ENCODE results near the gene ZNF423. TPM values are rescaled to one million over a fixed set of nuclear protein-coding genes. Genes with fewer than 3 reads are reported as not detected.

The ZNF423 gene
- polyA plus RNA-seq, 1 of the 3 experiments (the other 2 are of a cell fraction): 1.2 TPM

GRCh38 chr16:49712542-49712941, 143.4 kb downstream of the ZNF423 start:
- TF ChIP-seq SIN3A (IDR thresholded peaks at IDR 0.05; ENCODE audit: borderline replicate concordance, low read depth, low read length) (no peak), USF1 (IDR thresholded peaks at IDR 0.05; ENCODE audit: borderline replicate concordance, low read depth) (no peak), EZH2phosphoT487 (IDR thresholded peaks at IDR 0.05; ENCODE audit: borderline replicate concordance, low read depth) (no peak), JUND (IDR thresholded peaks at IDR 0.05) (no peak), GABPA (IDR thresholded peaks at IDR 0.05; ENCODE audit: low read depth) (no peak), ELF1 (IDR thresholded peaks at IDR 0.05) (no peak), NRF1 (IDR thresholded peaks at IDR 0.05; ENCODE audit: low read depth, low read length) (no peak), RFX5 (IDR thresholded peaks at IDR 0.05; ENCODE audit: low read length) (no peak), CTCF (IDR thresholded peaks at IDR 0.05) (no peak), USF2 (IDR thresholded peaks at IDR 0.05; ENCODE audit: borderline replicate concordance, low read depth, low read length) (no peak), TAF1 (IDR thresholded peaks at IDR 0.05; ENCODE audit: borderline replicate concordance, low read depth, low read length) (no peak), TCF12 (IDR thresholded peaks at IDR 0.05) (no peak)
- Histone ChIP-seq H3K79me2 (ENCODE audit: insufficient read depth) (no peaks in the 10 kb centered on the region), H3K9me3 (no peaks in the 10 kb centered on the region), H2AFZ (ENCODE audit: low read depth) (no peak overlapping the region), H4K20me1 (ENCODE audit: insufficient read depth) (no peaks in the 10 kb centered on the region), H3K9me2 (no peaks in the 10 kb centered on the region), H3F3A (replicated peaks; ENCODE audit: insufficient read depth) (no peaks in the 10 kb centered on the region), H3K9ac (no peak overlapping the region), H3K4me2 (no peak overlapping the region), H3K27me3 (ENCODE audit: insufficient read depth) (no peaks in the 10 kb centered on the region), H3K4me3 (ENCODE audit: low read depth in 2 of 2, low read length in 1 of 2) (no peak overlapping the region), H3K36me3 (replicated peaks in 1 of 2; ENCODE audit: control insufficient read depth in 1 of 2, insufficient read depth in 2 of 2, low read length in 1 of 2) (no peaks in the 10 kb centered on the region), H3K27ac (ENCODE audit: low read depth in 2 of 2, low read length in 1 of 2) (no peak overlapping the region), H3K4me1 (ENCODE audit: control insufficient read depth in 1 of 2, insufficient read depth in 2 of 2, low read depth in 1 of 2, low read length in 1 of 2) (peaks cover 0 to 13% of the 10 kb centered on the region in 2 experiments; a peak in 1 of 4 replicates)
- DNase-seq: no peak
- POLR2A ChIA-PET: no interaction called here
- CTCF ChIA-PET: no interaction called here
- WGBS (ENCODE audit: low lambda C conversion rate): 70% methylated on average over 16 of the region's 16 CpGs

- H3K36me3 ChIP-seq (replicated peaks in 1 of 2; ENCODE audit: control insufficient read depth in 1 of 2, insufficient read depth in 2 of 2, low read length in 1 of 2): no peaks in the 10 kb centered on the region
- no peak overlapping the region for H2AFZ ChIP-seq (ENCODE audit: low read depth)
- no peaks in the 10 kb centered on the region for H3K9me3 ChIP-seq
- H3K27me3 ChIP-seq (ENCODE audit: insufficient read depth): no peaks in the 10 kb centered on the region
- no peaks in the 10 kb centered on the region for H3F3A ChIP-seq (replicated peaks; ENCODE audit: insufficient read depth)
- no peak for DNase-seq
- H3K27ac ChIP-seq (ENCODE audit: low read depth in 2 of 2, low read length in 1 of 2): no peak overlapping the region
- POLR2A ChIA-PET: no interaction called here
- H3K9me2 ChIP-seq: no peaks in the 10 kb centered on the region
- no peak overlapping the region for H3K9ac ChIP-seq
- TF ChIP-seq RAD21 (IDR thresholded peaks at IDR 0.05; ENCODE audit: low read length) (no peak), SMC3 (IDR thresholded peaks at IDR 0.05; ENCODE audit: low read depth, low read length) (no peak), GATA2 (CRISPR knock-in tag; IDR thresholded peaks at IDR 0.05) (no peak), NFIC (IDR thresholded peaks at IDR 0.05; ENCODE audit: borderline replicate concordance) (no peak)
- WGBS (ENCODE audit: low lambda C conversion rate): 87% methylated on average over 9 of the region's 9 CpGs
- no peak overlapping the region for H3K4me2 ChIP-seq
- peaks cover 0 to 13% of the 10 kb centered on the region in 2 experiments; a peak in 1 of 4 replicates for H3K4me1 ChIP-seq (ENCODE audit: control insufficient read depth in 1 of 2, insufficient read depth in 2 of 2, low read depth in 1 of 2, low read length in 1 of 2)
- no peak overlapping the region for H3K4me3 ChIP-seq (ENCODE audit: low read depth in 2 of 2, low read length in 1 of 2)
- CTCF ChIA-PET: no interaction called here
- no peaks in the 10 kb centered on the region for H3K79me2 ChIP-seq (ENCODE audit: insufficient read depth)
- H4K20me1 ChIP-seq (ENCODE audit: insufficient read depth): no peaks in the 10 kb centered on the region
Measured at GRCh38 chr16:49712106-49712505, 143.8 kb downstream of the ZNF423 start.
